Heart right ventricle (tissue), 16 donors: ENCODE measurements around the gene DIS3L2. TPM values are rescaled to one million over a fixed set of nuclear protein-coding genes. Genes with fewer than 3 reads are reported as not detected.
A peak's percentile ranks its signal among the peaks of the same experiment; 100 is the strongest.

ENCODE experiments used
- ATAC-seq, 8 donors: fragments of 200-7000 bp; cut with Tn5 transposase; one replicate each; pipeline ENCODE4 v1.9.1; 2020; ENCODE audit warnings: mild to moderate bottlenecking in 8 of 8, moderate library complexity in 8 of 8, moderate number of reproducible peaks in 1 of 8
- DNase-seq, 2 donors: peaks; one replicate each; pipeline ENCODE4 v3.0.0-alpha.2; 2020
- H3K27ac ChIP-seq, 10 donors: fragments of 200-600 bp; sonication (generic) in 2 of 10; one replicate each; pipeline versions ENCODE4 v1.5.0 to v1.8.0; 2020 to 2022; ENCODE audit warnings: mild to moderate bottlenecking in 3 of 10
- H3K27me3 ChIP-seq, 7 donors: fragments of 200-600 bp; one replicate each; pipeline ENCODE4 v1.8.0; 2021 to 2022; ENCODE audit warnings: mild to moderate bottlenecking in 2 of 7
- H3K36me3 ChIP-seq, 9 donors: fragments of 200-600 bp; sonication (generic) in 1 of 9; one replicate each; pipeline versions ENCODE4 v1.5.0 to v1.8.0; 2020 to 2022; ENCODE audit warnings: mild to moderate bottlenecking in 2 of 9
- H3K4me1 ChIP-seq, 9 donors: fragments of 200-600 bp; sonication (generic) in 1 of 9; one replicate each; pipeline versions ENCODE4 v1.5.0 to v1.8.0; 2020 to 2022; ENCODE audit warnings: mild to moderate bottlenecking in 4 of 9
- H3K4me3 ChIP-seq, 10 donors: fragments of 200-600 bp; sonication (generic) in 2 of 10; one replicate each; pipeline versions ENCODE4 v1.5.0 to v1.8.0; 2020 to 2022; ENCODE audit warnings: mild to moderate bottlenecking in 7 of 10, moderate library complexity in 2 of 10
- H3K9me3 ChIP-seq, 11 donors: fragments of 200-600 bp in 10 of 11; sonication (generic) in 2 of 11; one replicate each; pipeline versions ENCODE4 v1.5.0 to v1.8.0; 2013 to 2022; ENCODE audit warnings: mild to moderate bottlenecking in 2 of 11, control low read depth in 1 of 11, moderate library complexity in 1 of 11
- CTCF ChIP-seq, 9 donors: fragments of 200-600 bp; sonication (generic) in 2 of 9; IDR thresholded peaks; one replicate each; pipeline versions ENCODE4 v1.5.0 to v1.8.0; 2021 to 2022; ENCODE audit warnings: antibody characterized with exemption in 9 of 9, mild to moderate bottlenecking in 5 of 9, moderate library complexity in 1 of 9
- WGBS, 2 donors: extraction: QIAGEN DNeasy Blood & Tissue Kit; methylation state at CpG; one replicate each; pipeline ENCODE4 v1.1.7; 2013; ENCODE audit warnings: inconsistent platforms in 1 of 2; 5-methylcytosine and 5-hydroxymethylcytosine counted together
- intact Hi-C, 10 donors: fragments of 100-400 bp; cut with DNase I; formaldehyde crosslinking; loops; one replicate each; pipeline versions ENCODE4 v1.11.1 to v1.14.2; 2022
- polyA plus RNA-seq, 2 donors: library from polyadenylated mRNA; stranded (reverse); fragments of 200-250 nt; gene quantifications; one replicate each; pipeline ENCODE4 v1.2.3, GENCODE V29; 2013
- total RNA-seq, 10 donors: library from RNA; stranded (reverse); fragmentation: NEBNext Ultra II Directional in 3 of 10; extraction: Animal tissue kit (Norgen Biotek cat#: 25700) in 3 of 10; gene quantifications; one replicate each; pipeline versions ENCODE4 v1.2.1 to v1.2.4, GENCODE V29; 2021 to 2023
- donor health status: Arrhythmogenic right ventricular cardiomyopathy.
- donor health status: ischemic (EF 13 %, LVEDD 7.1; RV severe dilation, severe dysfunction).
- donor health status: healthy with polysubstance abuse.
- donor health status: DM: no; HTN: yes; CAD: no.
- donor health status: DM: no; HTN: no; CAD: no.
- donor health status: ischemic (EF 25% LVEDD 6.9; RV normal size, moderate dysfunction).
- donor health status: ischemic (EF 25% LVEDD 5.7; RV mildly dilated, moderate dysfunction).
- donor health status: healthy.
- donor health status: DM: yes; HTN: yes; CAD: no.
- donor health status: Ischemic cardiomyopathy.
- donor health status: ischemic (EF 35%, LVEDD 5.7; RV mildly dilated, moderate dysfunction).
- donor health status: nonischemic (EF 11% LVEDD 7.7; RV severe dilation, severe dysfunction).
- donor health status: DM: yes; HTN: yes; CAD: no.
- donor health status: PGD.
- donor health status: ischemic (EF 29% LVEDD 5.4; RV normal size, mild dysfunction).
- donor health status: nonischemic (EF 23%, LVEDD 6.1; RV moderate dilation, normal function).

Gene DIS3L2
- total and polyA plus RNA-seq, 12 donors, result 9.5 to 24.5 (median 18.5) TPM

DNA sequence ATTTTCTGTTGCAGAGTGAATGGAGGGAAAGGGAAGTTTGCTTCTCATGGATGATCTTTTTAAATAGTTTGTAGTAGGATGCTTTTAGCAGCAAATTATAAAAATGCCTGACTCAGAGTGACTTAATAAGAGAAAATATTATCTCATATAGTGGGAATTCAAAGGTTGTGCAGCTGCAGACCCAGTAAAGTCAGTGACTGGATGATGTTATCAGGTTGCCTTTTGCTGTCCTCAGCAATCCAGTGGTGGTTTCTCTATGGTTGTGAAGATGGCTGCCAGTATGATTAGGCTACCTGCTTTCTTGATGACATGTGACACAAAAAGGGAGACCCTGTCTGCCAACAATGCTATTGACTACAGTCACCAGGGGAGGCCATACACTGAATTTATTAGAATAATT is 184.8 kb downstream of the DIS3L2 start:
- intact Hi-C loops, result loop anchor here in 2 of 10 donors (10.0 kb wide), 1 partner anchor 179 kb away; no protein-coding TSS in a partner anchor
- Histone ChIP-seq H3K4me3 (no peak overlapping the region), H3K4me1 (no peaks in the 10 kb centered on the region), H3K9me3 (no peaks in the 10 kb centered on the region), H3K27ac (no peak overlapping the region), H3K27me3 (no peaks in the 10 kb centered on the region), H3K36me3 (peaks cover 0 to 18% (median 0%) of the 10 kb centered on the region in 9 donors)
- ATAC-seq (no peak), DNase-seq (no peak)
- no peak for TF ChIP-seq CTCF (IDR thresholded peaks at IDR 0.05)

DNA sequence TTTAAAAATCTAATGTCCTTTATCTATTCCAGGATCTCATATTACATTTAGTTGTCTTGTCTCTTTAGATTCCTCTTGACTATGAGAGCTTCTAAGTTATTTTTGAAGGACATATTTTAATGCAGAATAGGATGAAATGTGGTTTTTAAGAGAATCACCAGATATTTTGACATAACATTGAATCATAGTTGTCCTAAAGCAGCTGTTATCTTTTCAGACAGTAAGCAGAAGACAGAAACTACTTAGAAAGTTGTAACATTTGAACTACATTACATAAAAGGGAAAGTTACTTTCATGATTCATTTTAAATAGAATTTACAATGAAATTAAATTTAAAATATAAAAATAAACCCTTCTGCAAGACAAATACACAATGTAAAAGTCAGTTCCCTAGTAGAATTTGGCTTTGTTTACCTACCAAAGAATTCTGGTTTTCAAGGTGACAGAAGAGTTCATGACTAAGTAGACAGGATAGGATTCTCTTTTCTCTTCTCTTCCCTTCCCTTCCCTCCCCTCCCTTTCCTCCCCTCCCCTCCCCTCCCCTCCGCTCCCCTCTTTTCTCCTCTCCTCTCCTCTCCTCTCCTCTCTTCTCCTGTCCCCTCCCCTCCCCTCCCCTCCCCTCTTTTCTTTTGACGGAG is 186.0 kb downstream of the DIS3L2 start:
- Histone ChIP-seq H3K9me3 (no peaks in the 10 kb centered on the region), H3K27ac (no peak overlapping the region), H3K4me3 (no peak overlapping the region), H3K36me3 (peaks cover 0 to 18% (median 0%) of the 10 kb centered on the region in 9 donors), H3K4me1 (no peaks in the 10 kb centered on the region), H3K27me3 (no peaks in the 10 kb centered on the region)
- TF ChIP-seq CTCF (IDR thresholded peaks at IDR 0.05), result no peak
- no peak for DNase-seq
- ATAC-seq, result no peak
- intact Hi-C loops, result loop anchor here in 2 of 10 donors (10.0 kb wide), 1 partner anchor 177 kb away; no protein-coding TSS in a partner anchor
- 99 to 100% methylated on average over 2 of the region's 2 CpGs for WGBS, 2 donors

DNA sequence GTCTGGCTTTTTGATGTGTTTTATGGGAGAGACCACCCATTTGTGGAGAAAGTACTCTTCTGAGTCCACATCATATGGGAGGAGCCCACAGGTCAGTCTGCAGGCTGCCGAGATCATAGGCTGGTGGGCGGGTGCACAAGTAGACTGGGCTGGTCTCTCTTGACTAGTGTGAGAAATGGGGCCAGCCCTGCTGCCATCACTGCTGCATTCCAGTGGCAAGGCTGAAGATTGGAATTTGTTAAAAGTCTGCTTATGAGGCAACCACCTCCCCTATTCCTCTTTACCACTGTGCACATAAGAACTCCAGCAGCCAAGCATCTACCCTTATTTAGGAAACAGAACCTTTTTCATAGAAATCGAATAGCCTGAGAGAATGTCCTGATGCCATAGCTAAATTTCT is 200.7 kb downstream of the DIS3L2 start:
- DNase-seq (no peak), ATAC-seq (no peak)
- H3K27me3 ChIP-seq, result no peaks in the 10 kb centered on the region
- 95 to 98% methylated on average over 3 of the region's 3 CpGs for WGBS, 2 donors
- no peak overlapping the region for H3K4me3 ChIP-seq
- TF ChIP-seq CTCF (IDR thresholded peaks at IDR 0.05), result no peak
- no peaks in the 10 kb centered on the region for H3K4me1 ChIP-seq
- H3K36me3 ChIP-seq, result peaks cover 0 to 49% (median 11%) of the 10 kb centered on the region in 9 donors
- no peak overlapping the region for H3K27ac ChIP-seq
- no peaks in the 10 kb centered on the region for H3K9me3 ChIP-seq
- intact Hi-C loops, result no loop called here

DNA sequence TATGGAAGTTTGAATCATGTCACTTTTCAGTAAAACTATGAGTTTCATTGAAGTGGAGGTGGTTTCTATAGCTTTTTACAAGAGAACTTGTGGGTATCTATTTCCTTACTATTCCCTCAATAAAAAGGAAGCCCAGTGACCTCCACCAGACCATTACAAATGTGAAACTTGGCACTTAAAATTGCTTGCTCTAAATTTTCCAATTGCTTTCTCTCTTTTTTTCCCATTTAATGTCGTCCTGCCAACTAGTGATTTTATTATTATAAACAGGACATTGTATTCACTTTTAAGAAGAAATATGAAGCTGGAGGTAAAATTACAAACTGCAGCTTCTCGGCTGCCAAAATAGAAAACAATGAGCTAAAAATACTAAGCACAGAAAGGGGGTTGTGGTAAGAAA is 208.9 kb downstream of the DIS3L2 start:
- H3K4me3 ChIP-seq, result no peak overlapping the region
- TF ChIP-seq CTCF (IDR thresholded peaks at IDR 0.05), result no peak
- peak in 4 of 8 donors; percentile 33 to 67 (median 46) for ATAC-seq
- peaks cover 0 to 10% (median 0%) of the 10 kb centered on the region in 11 donors for H3K9me3 ChIP-seq
- 40 to 50% methylated on average over 2 of the region's 2 CpGs for WGBS, 2 donors
- intact Hi-C loops, result no loop called here
- peaks cover 0 to 44% (median 17%) of the 10 kb centered on the region in 9 donors for H3K4me1 ChIP-seq
- no peak for DNase-seq
- H3K27ac ChIP-seq, result peak overlapping the region in 5 of 10 donors; percentile 0 to 67 (median 44)
- peaks cover 0 to 16% (median 0%) of the 10 kb centered on the region in 9 donors for H3K36me3 ChIP-seq
- H3K27me3 ChIP-seq, result no peaks in the 10 kb centered on the region
